Right hindlimb (tissue), 1 donor: Measurements from ENCODE around the gene AGFG1.
"Not testable (repeated sequence)": the region's sequence is repeated elsewhere in the genome, so short reads cannot be mapped to it uniquely, and the experiment has no call there.

Experiments
- DNase-seq: peaks from one replicate; pipeline ENCODE4 v3.0.0-alpha.2; 2018

AGFG1 gene

DNA sequence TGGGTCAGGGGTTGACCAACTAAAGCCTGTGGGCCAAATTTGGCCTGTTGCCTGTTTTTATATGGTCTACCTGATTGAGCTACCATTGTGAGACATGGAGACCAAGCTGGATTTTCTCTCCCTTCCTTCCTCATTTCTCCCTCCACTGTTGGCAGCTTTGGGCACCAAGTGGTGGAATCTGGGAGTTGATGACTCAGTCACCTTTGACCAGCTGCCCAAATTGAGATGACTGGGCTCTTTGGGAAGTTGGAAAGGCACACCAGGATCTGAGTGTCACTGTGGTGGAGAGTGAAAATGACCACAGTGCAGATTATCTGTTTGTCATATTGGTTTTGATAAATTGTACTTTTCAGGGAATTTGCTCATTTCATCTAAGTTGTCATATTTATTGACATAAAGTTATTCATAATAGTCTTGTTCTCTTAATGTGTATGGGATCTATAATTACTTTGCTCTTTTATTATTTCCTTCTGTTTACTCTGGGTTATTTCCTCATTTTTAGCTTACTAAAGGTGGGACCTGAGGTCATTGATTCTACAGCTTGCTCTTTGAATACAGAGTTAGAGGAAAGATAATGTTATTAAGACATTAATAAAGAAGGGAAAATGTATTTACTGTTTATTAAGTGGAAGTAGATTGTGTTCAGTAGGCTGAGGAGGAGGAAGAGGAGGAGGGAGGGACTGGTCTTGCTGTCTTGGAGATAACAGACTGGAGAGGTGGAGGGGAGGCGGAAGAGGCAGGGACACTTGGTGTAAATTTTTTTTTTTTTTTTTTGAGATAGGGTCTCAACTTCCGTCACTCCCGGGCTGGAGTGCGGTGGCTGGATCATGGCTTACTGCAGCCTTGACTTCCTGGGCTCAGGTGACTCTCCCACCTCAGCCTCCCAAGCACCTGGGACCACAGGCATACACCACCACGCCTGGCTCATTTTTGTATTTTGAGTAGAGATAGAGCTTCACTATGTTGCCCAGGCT lies 31.8 kb downstream of the AGFG1 start:
- no peak for DNase-seq

DNA sequence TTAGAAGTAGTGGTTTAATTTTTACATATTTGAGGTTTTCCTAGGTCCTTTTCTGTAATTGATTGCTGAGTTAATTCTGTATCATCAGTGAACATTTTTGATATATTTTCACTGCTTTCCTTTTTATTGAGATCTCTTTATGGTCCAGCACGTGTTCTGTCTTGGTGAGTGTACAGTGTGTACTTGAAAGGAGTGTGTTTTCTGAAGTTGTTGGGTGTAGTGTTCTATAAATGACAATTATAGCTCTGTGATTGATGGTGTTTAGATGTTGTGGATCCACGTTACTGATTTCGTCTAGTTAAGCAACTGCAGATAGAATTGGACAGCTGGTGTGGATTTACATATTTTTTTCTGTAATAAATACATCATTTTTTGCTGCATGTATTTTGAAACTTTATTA lies 32.7 kb downstream of the AGFG1 start:
- no peak for DNase-seq

DNA sequence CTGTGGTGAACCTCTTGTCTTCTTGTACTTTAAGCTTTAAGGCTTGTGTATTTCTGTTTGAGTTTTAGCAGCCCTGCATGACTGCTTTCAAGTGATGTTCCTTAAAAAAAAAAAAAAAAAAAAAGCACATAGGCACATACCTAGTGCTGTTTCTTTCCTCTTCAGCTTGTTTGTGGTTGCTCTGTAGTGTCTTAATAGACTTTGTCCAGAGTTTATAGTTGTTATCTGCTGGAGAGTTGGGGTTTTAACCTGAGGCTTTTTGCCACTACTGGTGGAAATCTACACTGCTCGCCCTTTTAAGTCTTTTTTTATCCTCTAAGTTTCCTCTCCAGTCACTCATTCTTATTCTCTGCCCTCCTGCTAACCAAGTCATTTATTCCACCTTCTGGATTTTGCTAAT lies 34.5 kb downstream of the AGFG1 start:
- DNase-seq: no peak

DNA sequence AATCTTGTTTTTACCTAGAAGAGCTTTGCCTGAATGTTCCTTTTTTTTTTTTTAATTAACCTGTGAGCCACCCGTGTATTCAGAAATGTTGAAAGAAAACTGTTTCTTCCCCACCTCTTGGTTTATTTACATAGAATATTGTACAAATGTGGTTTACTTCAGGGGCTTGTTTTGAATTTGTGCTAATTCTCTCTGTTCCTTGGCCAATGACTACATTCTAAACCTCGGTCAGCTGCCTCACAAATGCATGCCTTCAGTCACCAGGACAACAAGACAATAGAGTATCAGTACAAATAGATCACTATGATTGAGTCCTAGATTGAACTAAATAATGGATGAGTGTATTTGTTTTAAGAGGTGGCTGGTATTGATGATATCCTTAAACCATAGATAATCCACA lies 36.0 kb downstream of the AGFG1 start:
- DNase-seq: no peak

DNA sequence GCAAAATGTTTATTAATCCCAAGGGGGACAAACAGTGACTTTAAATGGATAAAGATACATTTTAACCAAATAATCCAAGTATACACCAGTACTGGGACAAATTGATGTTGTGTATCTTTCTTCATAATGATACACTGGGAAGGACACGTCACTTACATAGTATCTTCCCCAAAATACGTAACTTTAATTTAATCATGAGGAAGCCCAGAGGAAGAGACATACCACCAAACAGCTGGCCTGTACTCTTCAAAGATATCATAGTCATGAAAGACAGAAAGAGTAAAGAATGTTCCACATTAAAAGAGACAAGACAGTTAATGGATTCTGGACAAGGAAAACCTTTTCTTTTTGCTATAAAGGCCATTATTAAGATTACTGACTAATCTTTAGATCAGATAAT lies 37.1 kb downstream of the AGFG1 start:
- DNase-seq: no peak

DNA sequence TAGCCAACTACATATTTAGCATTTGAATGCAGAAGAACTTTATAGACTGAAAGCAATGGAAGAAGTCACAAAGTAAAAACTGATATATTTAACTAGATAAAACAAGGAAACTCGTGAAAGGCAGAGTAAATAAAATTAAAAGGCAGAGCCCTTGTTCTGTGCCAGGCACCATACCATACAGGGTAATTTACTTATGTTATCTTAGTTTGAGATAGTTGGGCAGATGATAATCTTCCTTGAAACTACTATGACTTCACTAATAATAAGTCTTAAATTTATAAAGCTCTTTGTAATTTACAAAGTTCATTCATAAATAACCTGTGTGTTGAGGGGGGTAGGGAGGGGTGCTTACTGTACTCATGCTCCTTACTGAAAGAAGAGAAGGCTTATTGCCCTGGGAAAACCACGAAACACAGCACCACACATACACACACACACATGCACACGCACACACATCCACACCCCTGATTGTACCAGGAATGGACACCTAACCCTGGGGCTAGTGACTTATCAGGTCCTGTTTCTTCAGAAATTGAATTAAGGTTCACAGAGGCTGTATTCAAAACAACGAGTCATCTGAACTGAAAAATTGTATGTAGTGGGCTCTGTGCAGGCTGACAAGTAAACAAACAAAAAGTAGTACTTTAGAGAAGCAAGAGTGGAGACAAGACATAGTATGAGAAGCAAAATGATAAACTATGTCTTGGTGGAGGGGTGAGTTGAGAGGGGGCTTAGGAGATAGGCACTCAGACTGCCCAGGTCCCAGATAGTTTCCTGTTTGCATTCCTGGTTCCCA lies 38.1 kb downstream of the AGFG1 start:
- DNase-seq: no peak

DNA sequence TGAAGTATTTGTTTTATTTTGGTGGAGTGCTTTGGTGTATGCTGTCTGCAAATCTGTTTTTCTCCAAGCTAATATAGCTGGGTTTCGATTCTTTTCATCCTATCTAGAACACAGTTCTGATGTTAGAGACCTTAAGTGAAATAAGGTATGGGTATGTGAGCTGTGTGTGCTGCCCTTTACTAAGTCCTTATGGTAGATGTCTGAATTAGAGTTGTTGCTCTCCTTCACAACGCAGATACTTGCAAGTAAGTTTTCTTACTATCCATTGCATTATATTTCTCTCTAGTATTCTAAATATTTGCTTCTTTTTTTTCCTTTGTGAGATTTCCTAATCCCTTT lies 38.6 kb downstream of the AGFG1 start:
- no peak for DNase-seq

DNA sequence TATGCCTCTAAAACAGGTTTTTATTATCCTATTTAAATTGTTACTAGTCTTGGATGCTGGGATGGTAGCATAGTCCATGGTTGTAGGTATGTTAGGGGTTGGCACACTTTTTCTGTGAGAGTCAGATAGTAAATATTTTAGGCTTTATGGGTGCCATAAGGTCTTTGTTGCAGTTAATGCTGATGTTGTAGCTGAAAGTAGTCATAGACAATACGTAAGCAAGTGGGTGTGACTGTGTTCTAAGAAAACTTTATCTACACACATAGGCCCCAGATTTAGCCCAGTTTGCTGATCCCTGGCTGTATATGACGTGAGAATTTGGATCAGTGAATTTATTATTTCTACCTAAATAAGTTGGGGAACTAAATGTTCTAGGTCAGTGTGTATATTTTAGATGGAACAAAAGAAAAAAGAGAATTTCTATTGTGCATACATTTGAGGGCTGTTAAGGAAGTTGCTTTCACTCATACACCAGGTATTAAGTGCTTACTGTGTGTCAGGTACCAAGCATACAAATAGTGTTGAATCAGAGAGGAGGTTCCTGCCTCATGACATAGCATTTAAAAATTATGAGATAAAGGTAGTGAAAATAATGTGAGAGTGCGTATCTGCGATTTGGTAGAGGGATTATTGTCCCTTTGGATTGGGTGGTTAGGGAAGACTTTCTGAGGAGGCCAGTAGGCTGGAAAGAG lies 39.4 kb downstream of the AGFG1 start:
- no peak for DNase-seq

DNA sequence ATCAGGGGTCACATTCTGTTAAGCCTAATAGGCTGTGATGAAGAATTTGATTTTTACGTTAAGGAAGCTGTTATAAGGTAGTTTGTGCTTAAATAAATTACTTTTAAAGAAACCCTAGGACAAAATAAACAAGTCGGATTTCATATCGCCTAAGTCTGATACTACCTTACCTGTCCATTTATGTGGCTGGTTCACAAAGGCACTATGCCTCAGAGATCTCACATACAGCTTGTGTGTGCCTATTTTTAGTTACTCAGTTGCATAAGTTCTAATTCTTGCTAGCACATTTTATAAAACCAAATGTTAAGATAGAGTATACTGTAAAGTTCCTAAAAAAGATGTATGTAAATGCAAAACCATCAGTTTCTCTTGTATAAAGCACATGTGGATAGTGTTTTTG lies 40.0 kb downstream of the AGFG1 start:
- DNase-seq: no peak

DNA sequence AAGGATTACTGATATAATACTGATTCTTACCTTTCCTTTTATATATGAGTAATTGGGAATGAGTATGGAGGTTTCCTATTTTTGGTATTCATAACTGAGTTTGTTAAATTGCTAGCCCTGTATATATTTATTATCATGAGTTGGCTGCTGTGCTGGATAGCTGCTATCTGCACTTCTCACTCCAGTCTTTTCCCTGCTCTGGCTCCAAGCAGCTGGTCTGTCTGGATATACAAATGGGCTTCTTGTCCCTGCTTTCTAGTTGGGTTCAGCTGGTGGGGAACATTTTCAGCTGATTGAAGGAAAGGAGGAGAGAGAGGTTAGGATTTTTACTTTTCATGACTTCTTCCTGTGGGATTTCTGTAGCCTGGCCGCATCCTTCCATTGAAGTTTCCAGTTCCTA lies 41.2 kb downstream of the AGFG1 start:
- DNase-seq: no peak

DNA sequence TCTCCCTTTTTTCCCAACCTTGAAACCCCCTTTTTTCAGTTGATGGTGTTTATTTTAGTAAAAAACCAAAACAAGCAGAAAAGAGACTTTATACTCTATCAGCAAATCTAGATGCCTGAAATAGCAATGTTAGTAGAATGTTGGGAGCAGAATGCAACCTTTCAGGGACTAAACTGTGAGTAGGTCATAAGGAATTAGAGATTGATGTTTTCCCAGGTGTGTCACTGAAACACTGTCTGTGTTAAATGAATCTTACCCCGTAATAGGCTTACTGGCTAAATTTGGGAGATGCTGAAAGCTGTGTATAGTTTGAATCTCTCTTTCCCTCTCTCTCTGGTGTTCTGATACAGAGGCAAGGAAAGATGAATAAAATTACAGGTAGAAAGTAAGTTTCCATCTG lies 43.8 kb downstream of the AGFG1 start:
- DNase-seq: no peak

DNA sequence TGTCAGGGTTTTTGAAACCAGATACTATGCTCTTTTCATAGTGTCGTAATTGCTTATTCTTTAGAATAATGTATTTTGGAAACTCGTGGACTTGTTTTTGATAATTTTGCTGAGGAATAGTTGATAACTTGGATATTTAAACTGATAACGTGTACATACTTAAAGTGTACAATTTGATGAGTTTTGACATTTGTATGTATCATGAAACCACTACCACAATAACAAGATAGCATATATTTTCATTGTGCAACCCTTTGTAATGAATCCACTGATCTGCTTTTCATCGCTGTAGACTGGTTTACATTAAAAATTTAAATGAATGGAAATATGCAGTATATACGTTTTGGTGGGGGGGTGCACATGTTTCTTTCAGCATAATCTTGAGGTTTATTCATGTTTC lies 45.8 kb downstream of the AGFG1 start:
- no peak for DNase-seq

DNA sequence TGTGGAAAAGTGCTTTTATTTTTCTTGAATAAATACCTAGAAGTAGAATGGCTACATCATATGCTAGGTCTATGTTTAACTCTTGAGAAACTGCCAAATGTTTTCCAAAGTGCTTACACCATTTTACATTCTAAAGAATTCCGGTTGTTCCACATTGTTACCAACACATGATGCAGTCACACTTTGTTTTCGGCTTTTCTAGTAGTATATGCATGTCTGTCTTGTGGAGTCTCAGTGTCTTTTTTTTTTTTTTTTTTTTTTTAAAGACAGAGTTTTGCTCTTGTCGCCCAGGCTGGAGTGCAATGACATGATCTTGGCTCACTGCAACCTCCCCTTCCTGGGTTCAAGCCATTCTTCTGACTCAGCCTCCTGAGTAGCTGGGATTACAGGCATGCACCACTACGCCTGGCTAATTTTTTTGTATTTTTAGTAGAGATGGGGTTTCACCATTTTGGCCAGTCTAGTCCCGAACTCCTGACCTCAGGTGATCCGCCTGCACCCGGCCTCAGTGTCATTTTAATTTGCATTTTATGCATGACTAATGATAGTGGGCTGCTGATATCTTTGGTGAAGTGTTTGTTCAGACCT lies 46.4 kb downstream of the AGFG1 start:
- not testable (repeated sequence) for DNase-seq

DNA sequence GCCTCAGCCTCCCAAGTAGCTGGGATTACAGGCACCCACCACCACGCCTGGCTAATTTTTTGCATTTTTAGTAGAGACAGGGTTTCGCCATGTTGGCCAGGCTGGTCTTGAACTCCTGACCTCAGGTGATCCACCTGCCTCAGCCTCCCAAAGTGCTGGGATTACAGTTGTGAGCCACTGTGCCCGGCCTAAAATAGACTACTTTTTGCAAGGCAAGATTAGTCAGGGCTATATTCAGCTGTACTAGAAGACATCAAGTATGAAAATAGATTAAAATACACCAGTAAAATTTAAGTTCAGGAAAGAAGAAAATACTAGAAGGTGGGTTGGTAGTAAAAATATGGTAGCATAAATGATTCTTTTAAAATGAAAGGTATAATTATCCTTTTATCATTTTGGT lies 49.2 kb downstream of the AGFG1 start:
- not testable (repeated sequence) for DNase-seq

DNA sequence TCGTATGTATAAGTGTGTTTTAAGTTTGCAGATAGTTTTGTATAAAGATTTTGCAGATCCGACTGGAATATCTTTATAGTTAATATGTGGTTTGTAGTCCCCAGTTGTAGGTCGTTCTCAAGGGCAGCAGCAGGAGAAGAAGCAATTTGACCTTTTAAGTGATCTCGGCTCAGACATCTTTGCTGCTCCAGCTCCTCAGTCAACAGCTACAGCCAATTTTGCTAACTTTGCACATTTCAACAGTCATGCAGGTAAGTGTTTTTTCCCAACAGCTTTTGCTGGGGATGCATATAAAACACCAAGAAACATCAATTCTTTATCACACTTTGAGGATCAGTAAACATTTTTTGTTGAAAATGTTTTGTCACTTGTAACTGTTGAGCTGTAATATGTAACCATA lies 52.7 kb downstream of the AGFG1 start:
- no peak for DNase-seq

DNA sequence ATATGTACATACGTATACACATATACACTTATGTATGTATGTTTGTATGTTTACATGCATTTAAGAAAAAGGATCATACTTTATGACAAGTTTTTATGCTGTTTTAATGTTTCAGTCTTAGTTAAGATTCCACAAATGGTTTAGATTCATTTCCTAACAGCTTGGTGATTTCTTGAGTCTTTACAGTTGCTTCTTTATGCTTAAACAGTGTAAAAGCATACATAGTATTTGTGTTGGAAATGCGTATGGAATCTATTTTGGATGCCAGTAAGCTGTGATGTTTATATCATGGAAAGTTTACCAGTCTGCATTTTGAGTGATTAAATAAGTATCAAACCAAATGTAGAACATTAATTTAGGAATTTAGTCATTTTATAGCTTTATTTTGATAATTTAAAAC lies 55.4 kb downstream of the AGFG1 start:
- no peak for DNase-seq

DNA sequence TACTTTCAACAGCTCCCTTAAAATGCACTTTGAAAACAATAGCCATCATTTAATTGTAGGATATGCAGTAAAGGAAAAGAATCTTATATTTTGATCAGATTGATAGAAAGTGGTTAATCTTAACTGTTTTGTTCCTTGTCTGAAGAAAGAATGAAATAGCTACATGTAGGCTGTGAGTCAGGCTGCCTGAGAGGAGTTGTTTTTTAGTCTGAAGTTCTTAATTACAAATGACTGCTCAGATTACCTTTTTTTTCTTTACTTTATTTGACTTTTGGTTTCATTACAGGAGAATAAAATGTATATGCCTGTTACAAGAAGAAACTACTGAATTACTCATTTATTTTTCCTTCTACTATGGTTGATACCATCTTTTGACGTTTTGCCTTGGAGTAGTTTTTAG lies 56.8 kb downstream of the AGFG1 start:
- DNase-seq: no peak

DNA sequence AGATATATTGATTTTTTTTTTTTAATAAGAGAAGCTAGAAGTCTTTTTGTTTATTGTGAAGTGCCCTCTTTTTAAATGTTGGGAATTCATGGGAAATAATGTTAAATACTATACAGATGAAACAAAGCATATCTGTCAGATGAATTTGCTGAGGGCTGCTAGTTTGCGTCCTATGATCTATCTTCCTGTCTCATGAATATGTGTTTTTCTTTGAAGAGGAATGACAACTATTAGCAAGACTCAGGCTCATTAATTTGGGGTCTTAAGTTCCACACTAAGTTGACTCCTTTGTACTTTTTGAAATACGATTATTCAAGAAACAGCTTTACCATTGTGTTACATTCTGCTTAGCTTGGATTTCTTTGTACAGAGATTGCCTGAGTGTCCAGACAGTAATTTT lies 57.9 kb downstream of the AGFG1 start:
- no peak for DNase-seq

DNA sequence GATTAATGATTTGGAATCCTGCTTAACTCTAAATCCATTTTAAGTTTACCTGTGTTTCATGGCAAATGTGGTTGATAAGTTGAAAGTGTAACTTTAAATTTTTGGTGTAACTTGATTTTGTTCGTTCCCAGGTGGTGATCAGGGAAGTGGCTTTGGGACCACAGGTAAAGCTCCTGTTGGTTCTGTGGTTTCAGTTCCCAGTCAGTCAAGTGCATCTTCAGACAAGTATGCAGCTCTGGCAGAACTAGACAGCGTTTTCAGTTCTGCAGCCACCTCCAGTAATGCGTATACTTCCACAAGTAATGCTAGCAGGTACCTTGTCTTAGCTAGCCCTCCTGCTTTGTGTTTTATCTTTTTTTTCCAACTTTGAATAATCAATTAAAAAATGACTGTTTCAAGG lies 62.8 kb downstream of the AGFG1 start:
- no peak for DNase-seq

DNA sequence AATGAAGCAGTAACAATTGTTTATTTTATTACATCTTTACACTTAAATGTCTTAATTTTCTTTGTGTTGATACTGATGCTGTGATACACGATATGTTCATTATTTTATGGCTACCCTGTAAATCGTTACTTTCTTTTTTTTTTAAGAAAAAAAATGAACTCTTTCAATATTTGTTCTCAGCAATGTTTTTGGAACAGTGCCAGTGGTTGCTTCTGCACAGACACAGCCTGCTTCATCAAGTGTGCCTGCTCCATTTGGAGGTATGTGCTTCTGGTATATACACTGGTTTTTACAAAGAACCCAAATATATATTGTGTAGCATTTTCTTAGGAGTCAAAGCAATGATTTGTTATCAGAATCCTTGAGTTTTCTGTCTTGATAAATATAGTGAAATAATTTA lies 64.5 kb downstream of the AGFG1 start:
- DNase-seq: no peak

DNA sequence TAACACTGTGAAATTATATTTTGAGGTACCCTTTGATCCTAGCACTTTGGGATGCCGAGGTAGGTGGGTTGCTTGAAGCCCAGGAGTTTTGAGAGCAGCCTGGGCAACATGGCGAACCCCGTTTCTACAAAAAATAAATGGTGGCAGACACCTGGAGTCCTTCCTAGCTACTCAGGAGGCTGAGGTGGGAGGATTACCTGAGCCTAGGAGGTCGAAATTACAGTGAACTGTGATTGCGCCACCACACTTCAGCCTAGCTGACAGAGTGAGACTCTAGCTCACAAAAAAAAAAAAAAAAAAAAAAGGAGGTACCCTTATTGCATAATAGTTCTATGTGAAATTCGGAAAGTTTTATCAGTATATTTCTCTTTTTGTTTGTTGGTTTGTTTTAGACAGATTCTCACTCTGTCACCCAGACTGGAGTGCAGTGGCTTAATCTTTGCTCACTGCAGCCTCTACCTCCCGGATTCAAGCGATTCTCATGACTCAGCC lies 67.6 kb downstream of the AGFG1 start:
- DNase-seq: no peak

DNA sequence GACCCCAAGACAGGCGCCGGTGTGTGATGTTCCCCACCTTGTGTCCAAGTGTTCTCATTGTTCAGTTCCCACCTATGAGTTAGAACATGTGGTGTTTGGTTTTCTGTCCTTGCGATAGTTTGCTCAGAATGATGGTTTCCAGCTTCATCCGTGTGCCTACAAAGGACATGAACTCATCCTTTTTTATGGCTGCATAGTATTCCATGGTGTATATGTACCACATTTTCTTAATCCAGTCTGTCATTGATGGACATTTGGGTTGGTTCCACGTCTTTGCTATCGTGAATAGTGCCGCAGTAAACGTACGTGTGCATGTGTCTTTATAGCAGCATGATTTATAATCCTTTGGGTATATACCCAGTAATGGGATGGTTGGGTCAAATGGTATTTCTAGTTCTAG lies 68.4 kb downstream of the AGFG1 start:
- not testable (repeated sequence) for DNase-seq

DNA sequence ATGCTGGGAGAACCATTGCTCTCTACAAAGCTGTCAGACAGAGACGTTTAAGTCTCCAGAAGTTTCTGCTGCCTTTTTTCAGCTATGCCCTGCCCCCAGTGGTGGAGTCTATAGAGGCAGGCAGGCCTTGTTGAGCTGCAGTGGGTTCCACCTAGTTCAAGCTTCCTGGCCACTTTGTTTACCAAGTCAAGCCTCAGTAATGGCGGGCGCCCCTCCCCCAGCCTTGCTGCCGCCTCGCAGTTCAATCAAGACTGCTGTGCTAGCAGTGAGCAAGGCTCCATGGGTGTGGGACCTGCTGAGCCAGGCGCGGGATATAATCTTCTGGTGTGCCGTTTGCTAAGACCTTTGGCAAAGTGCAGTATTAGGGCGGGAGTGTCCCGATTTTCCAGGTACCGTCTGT lies 74.0 kb downstream of the AGFG1 start:
- no peak for DNase-seq
